Measurements from ENCODE around the gene FGFBP1. TPM values are rescaled to one million over a fixed set of nuclear protein-coding genes. Genes with fewer than 3 reads are reported as not detected.

The FGFBP1 gene
- total RNA-seq, 4 donors from 2014 or later: 0.27 to 19.2 (median 0.97) TPM

GRCh38 chr4:15914291-15914690, 24.2 kb downstream of the FGFBP1 start:
- Histone ChIP-seq H3K9me3 (no peaks in the 10 kb centered on the region), H3K27ac (no peak overlapping the region), H3K27me3 (no peaks in the 10 kb centered on the region), H3K4me1 (no peaks in the 10 kb centered on the region), H3K4me3 (no peak overlapping the region), H3K36me3 (no peaks in the 10 kb centered on the region)
- no peak for TF ChIP-seq CTCF (IDR thresholded peaks at IDR 0.05)
- TF ChIP-seq EP300 (IDR thresholded peaks at IDR 0.05): no peak
- no peak for TF ChIP-seq POLR2AphosphoS5 (IDR thresholded peaks at IDR 0.05)
- no peak for TF ChIP-seq POLR2A (IDR thresholded peaks at IDR 0.05)
- 83 to 90% methylated on average over 2 to 4 of the region's 4 CpGs for WGBS, 2 donors (ENCODE audit: low coverage in 1 of 2)
- ATAC-seq: no peak

- Histone ChIP-seq H3K27ac (no peak overlapping the region), H3K9me3 (no peaks in the 10 kb centered on the region), H3K4me3 (no peak overlapping the region), H3K4me1 (no peaks in the 10 kb centered on the region), H3K27me3 (no peaks in the 10 kb centered on the region), H3K36me3 (no peaks in the 10 kb centered on the region)
- TF ChIP-seq POLR2A (IDR thresholded peaks at IDR 0.05): no peak
- no peak for TF ChIP-seq EP300 (IDR thresholded peaks at IDR 0.05)
- no peak for TF ChIP-seq POLR2AphosphoS5 (IDR thresholded peaks at IDR 0.05)
- TF ChIP-seq CTCF (IDR thresholded peaks at IDR 0.05): no peak
- 62 to 71% methylated on average over 2 of the region's 2 CpGs for WGBS, 2 donors (ENCODE audit: low coverage in 1 of 2)
- ATAC-seq: no peak
Measured at GRCh38 chr4:15913631-15913970, 24.9 kb downstream of the FGFBP1 start.

GRCh38 chr4:15912961-15913630, 25.4 kb downstream of the FGFBP1 start:
- Histone ChIP-seq H3K27me3 (no peaks in the 10 kb centered on the region), H3K4me3 (no peak overlapping the region), H3K4me1 (no peaks in the 10 kb centered on the region), H3K36me3 (no peaks in the 10 kb centered on the region), H3K9me3 (no peaks in the 10 kb centered on the region), H3K27ac (no peak overlapping the region)
- TF ChIP-seq POLR2A (IDR thresholded peaks at IDR 0.05) (no peak), EP300 (IDR thresholded peaks at IDR 0.05) (no peak), CTCF (IDR thresholded peaks at IDR 0.05) (no peak)
- ATAC-seq: no peak
- WGBS, 2 donors (ENCODE audit: low coverage in 1 of 2): 47 to 74% methylated on average over 8 of the region's 8 CpGs

GRCh38 chr4:15912236-15912635, 26.3 kb downstream of the FGFBP1 start:
- WGBS, 2 donors (ENCODE audit: low coverage in 1 of 2): 21 to 56% methylated on average over 5 to 7 of the region's 7 CpGs

GRCh38 chr4:15910155-15910940, 28.2 kb downstream of the FGFBP1 start:
- 82 to 86% methylated on average over 3 to 6 of the region's 6 CpGs for WGBS, 2 donors (ENCODE audit: low coverage in 1 of 2)
- TF ChIP-seq EP300 (IDR thresholded peaks at IDR 0.05) (no peak), POLR2AphosphoS5 (IDR thresholded peaks at IDR 0.05) (no peak), POLR2A (IDR thresholded peaks at IDR 0.05) (no peak), CTCF (IDR thresholded peaks at IDR 0.05) (no peak)
- Histone ChIP-seq H3K4me3 (no peak overlapping the region), H3K9me3 (no peaks in the 10 kb centered on the region), H3K4me1 (peaks cover 0 to 6% (median 0%) of the 10 kb centered on the region in 3 donors), H3K27me3 (peaks cover 4% of the 10 kb centered on the region), H3K27ac (no peak overlapping the region), H3K36me3 (no peaks in the 10 kb centered on the region)
- no peak for ATAC-seq

More at GRCh38 chr4:15912236-15912635, 26.3 kb downstream of the FGFBP1 start:
- Histone ChIP-seq H3K27ac (no peak overlapping the region), H3K36me3 (no peaks in the 10 kb centered on the region), H3K4me1 (peaks cover 0 to 6% (median 0%) of the 10 kb centered on the region in 3 donors), H3K9me3 (no peaks in the 10 kb centered on the region), H3K27me3 (no peaks in the 10 kb centered on the region), H3K4me3 (no peak overlapping the region)
- TF ChIP-seq EP300 (IDR thresholded peaks at IDR 0.05): no peak
- no peak for ATAC-seq

Data from gastroesophageal sphincter (tissue), 4 donors.